ENCODE measurements around the gene SAP30L.

DNA sequence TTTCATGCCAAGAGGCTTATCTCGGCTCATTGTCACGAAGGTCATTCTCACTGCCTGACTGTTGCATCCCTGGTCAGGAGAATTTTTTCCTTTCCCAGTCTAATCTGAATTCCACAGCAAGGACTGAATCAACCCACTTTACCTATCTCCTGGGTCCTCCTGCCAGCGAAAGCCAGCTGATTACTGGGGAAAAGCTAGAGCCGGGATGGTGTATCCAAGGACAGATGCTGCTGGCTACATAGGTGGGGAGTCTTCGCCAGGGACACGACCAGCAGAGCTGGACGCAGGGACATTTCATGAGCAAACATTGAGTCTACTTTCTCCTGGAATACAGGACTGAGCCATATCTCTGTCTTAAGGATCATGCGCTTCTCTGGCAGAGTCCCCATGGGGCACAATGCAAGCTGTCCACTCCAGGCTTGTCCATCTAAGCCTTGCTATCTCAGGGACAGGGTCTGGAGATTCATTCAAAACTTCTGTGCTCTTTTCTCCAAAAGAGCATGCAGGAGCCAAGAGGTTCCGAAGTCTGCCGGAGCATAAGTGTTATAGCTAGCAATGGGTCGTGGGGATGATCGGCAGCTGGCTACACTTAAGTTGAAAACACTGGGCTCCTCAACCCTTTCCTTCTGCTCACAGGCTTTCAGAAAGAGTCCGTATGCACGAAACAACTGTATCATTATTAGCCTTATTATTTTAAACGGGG is 38.7 kb downstream of the SAP30L start:
- TF ChIP-seq POLR2A (IDR thresholded peaks at IDR 0.05), result no peak
- TF ChIP-seq, protein P1, sequence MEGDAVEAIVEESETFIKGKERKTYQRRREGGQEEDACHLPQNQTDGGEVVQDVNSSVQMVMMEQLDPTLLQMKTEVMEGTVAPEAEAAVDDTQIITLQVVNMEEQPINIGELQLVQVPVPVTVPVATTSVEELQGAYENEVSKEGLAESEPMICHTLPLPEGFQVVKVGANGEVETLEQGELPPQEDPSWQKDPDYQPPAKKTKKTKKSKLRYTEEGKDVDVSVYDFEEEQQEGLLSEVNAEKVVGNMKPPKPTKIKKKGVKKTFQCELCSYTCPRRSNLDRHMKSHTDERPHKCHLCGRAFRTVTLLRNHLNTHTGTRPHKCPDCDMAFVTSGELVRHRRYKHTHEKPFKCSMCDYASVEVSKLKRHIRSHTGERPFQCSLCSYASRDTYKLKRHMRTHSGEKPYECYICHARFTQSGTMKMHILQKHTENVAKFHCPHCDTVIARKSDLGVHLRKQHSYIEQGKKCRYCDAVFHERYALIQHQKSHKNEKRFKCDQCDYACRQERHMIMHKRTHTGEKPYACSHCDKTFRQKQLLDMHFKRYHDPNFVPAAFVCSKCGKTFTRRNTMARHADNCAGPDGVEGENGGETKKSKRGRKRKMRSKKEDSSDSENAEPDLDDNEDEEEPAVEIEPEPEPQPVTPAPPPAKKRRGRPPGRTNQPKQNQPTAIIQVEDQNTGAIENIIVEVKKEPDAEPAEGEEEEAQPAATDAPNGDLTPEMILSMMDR (IDR thresholded peaks at IDR 0.05), result no peak
